ENCODE results near the gene CACNA1E. TPM values are rescaled to one million over a fixed set of nuclear protein-coding genes. Genes with fewer than 3 reads are reported as not detected.
A peak's percentile ranks its signal among the peaks of the same experiment; 100 is the strongest.

The CACNA1E gene
- total RNA-seq, 2 experiments from 2014 or later = not detected

DNA sequence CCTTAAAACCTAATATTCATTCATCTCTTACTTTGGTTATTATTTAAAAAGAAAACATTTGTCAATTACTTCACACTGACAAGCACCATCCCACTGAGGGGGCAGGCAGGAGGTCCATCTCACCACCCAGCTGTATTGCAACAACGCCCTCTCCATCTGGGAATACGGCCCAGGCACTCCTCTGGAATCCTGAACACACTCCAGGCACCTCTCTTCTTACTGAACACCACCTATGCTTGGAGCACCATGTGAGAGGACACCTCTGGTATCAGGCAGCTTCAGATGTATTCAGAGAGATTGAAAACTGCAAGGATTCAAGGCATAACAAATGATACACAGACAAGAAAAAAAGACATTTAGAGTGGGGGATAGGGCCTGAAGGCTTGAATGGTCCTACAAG lies 147.1 kb downstream of the CACNA1E start:
- Histone ChIP-seq H2AFZ (ENCODE audit: low read length) (no peak overlapping the region), H3K36me3 (ENCODE audit: insufficient read depth, low read length) (no peaks in the 10 kb centered on the region), H3K9me3 (ENCODE audit: low read length) (no peaks in the 10 kb centered on the region), H3K9me2 (ENCODE audit: insufficient read depth, low read length) (no peaks in the 10 kb centered on the region), H3K4me2 (ENCODE audit: low read length) (no peak overlapping the region), H3K79me2 (ENCODE audit: insufficient read depth, low read depth, low read length) (no peaks in the 10 kb centered on the region), H3K27ac (ENCODE audit: low read depth, low read length, poor library complexity, severe bottlenecking) (no peak overlapping the region), H4K20me1 (ENCODE audit: insufficient read depth, low read length) (no peaks in the 10 kb centered on the region), H3K4me3 (ENCODE audit: low read depth, low read length, poor library complexity, severe bottlenecking) (no peak overlapping the region), H3K4me1 (ENCODE audit: insufficient read depth, low read length, poor library complexity, severe bottlenecking) (no peaks in the 10 kb centered on the region)
- intact Hi-C loops (cut with micrococcal nuclease; ENCODE audit: unreplicated experiment) = no loop called here
- no peak for DNase-seq (ENCODE audit: low spot score)
- TF ChIP-seq, protein P1, sequence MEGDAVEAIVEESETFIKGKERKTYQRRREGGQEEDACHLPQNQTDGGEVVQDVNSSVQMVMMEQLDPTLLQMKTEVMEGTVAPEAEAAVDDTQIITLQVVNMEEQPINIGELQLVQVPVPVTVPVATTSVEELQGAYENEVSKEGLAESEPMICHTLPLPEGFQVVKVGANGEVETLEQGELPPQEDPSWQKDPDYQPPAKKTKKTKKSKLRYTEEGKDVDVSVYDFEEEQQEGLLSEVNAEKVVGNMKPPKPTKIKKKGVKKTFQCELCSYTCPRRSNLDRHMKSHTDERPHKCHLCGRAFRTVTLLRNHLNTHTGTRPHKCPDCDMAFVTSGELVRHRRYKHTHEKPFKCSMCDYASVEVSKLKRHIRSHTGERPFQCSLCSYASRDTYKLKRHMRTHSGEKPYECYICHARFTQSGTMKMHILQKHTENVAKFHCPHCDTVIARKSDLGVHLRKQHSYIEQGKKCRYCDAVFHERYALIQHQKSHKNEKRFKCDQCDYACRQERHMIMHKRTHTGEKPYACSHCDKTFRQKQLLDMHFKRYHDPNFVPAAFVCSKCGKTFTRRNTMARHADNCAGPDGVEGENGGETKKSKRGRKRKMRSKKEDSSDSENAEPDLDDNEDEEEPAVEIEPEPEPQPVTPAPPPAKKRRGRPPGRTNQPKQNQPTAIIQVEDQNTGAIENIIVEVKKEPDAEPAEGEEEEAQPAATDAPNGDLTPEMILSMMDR (conservative IDR thresholded peaks at IDR 0.05; ENCODE audit: low read length) = no peak
- no peak for TF ChIP-seq EZH2phosphoT487 (IDR thresholded peaks at IDR 0.05; ENCODE audit: borderline replicate concordance, low read depth, low read length)
- CTCF ChIA-PET (ENCODE audit: unreplicated experiment) = no interaction called here
- BruUV-seq (replicated peaks) = no TSS peak
- POLR2A ChIA-PET = no interaction called here

DNA sequence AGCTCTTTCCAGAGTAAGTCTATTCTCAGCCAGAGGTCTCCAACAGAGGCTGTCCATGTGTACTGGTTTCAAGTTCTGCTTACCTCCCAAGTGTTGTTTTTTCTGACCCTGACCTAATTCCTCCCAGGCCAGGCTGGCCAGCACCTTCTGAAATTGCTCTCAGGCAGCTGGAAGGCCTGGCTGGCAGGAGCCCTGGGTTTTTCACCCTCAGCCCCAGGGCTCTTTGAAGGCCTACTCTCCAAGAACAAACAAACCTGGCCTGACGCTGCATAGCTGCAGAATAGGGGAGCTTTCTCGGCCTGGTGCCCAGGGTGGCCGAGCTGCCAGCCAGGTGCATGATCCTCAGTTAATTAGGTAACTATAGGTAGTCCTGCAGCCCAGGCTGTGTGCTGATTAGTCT lies 147.5 kb downstream of the CACNA1E start:
- no peak for DNase-seq (ENCODE audit: low spot score)
- no peak overlapping the region for H3K27ac ChIP-seq (ENCODE audit: low read depth, low read length, poor library complexity, severe bottlenecking)
- H3K4me1 ChIP-seq (ENCODE audit: insufficient read depth, low read length, poor library complexity, severe bottlenecking) = no peaks in the 10 kb centered on the region
- no peaks in the 10 kb centered on the region for H4K20me1 ChIP-seq (ENCODE audit: insufficient read depth, low read length)
- BruUV-seq (replicated peaks) = no TSS peak
- H3K4me3 ChIP-seq (ENCODE audit: low read depth, low read length, poor library complexity, severe bottlenecking) = no peak overlapping the region
- TF ChIP-seq, protein P1 (conservative IDR thresholded peaks at IDR 0.05; ENCODE audit: low read length) = no peak
- TF ChIP-seq EZH2phosphoT487 (IDR thresholded peaks at IDR 0.05; ENCODE audit: borderline replicate concordance, low read depth, low read length) = no peak
- H3K79me2 ChIP-seq (ENCODE audit: insufficient read depth, low read depth, low read length) = no peaks in the 10 kb centered on the region
- H3K36me3 ChIP-seq (ENCODE audit: insufficient read depth, low read length) = no peaks in the 10 kb centered on the region
- CTCF ChIA-PET (ENCODE audit: unreplicated experiment) = no interaction called here
- H3K9me3 ChIP-seq (ENCODE audit: low read length) = no peaks in the 10 kb centered on the region
- no peak overlapping the region for H2AFZ ChIP-seq (ENCODE audit: low read length)
- intact Hi-C loops (cut with micrococcal nuclease; ENCODE audit: unreplicated experiment) = no loop called here
- no peak overlapping the region for H3K4me2 ChIP-seq (ENCODE audit: low read length)
- POLR2A ChIA-PET = no interaction called here
- no peaks in the 10 kb centered on the region for H3K9me2 ChIP-seq (ENCODE audit: insufficient read depth, low read length)

DNA sequence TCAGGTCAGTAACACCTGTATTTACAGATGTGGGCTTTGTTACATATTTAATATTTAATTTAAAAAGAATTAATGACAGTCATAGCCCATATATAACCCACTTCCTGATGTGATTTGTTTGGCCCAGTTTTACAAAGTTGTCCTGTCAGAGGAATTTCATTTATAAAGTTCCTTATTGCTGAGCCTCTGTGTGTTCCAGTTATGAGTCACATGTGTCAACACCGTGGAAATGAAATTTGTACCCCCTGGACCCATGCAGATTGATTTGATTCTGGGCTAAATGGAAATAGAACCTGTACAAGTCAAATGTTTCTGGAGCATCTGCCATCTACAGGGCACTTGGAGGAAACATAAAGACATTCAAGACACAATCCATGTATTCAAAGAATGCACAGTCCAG lies 149.2 kb downstream of the CACNA1E start:
- no peak overlapping the region for H3K27ac ChIP-seq (ENCODE audit: low read depth, low read length, poor library complexity, severe bottlenecking)
- H4K20me1 ChIP-seq (ENCODE audit: insufficient read depth, low read length) = no peaks in the 10 kb centered on the region
- H3K9me2 ChIP-seq (ENCODE audit: insufficient read depth, low read length) = no peaks in the 10 kb centered on the region
- no peaks in the 10 kb centered on the region for H3K4me1 ChIP-seq (ENCODE audit: insufficient read depth, low read length, poor library complexity, severe bottlenecking)
- CTCF ChIA-PET (ENCODE audit: unreplicated experiment) = no interaction called here
- no peak overlapping the region for H3K4me2 ChIP-seq (ENCODE audit: low read length)
- no peak overlapping the region for H2AFZ ChIP-seq (ENCODE audit: low read length)
- intact Hi-C loops (cut with micrococcal nuclease; ENCODE audit: unreplicated experiment) = no loop called here
- POLR2A ChIA-PET = no interaction called here
- H3K79me2 ChIP-seq (ENCODE audit: insufficient read depth, low read depth, low read length) = no peaks in the 10 kb centered on the region
- H3K4me3 ChIP-seq (ENCODE audit: low read depth, low read length, poor library complexity, severe bottlenecking) = no peak overlapping the region
- no peaks in the 10 kb centered on the region for H3K9me3 ChIP-seq (ENCODE audit: low read length)
- no peaks in the 10 kb centered on the region for H3K36me3 ChIP-seq (ENCODE audit: insufficient read depth, low read length)
- TF ChIP-seq EZH2phosphoT487 (IDR thresholded peaks at IDR 0.05; ENCODE audit: borderline replicate concordance, low read depth, low read length) = no peak
- TF ChIP-seq, protein P1 (conservative IDR thresholded peaks at IDR 0.05; ENCODE audit: low read length) = peak; percentile 35
- no peak for DNase-seq (ENCODE audit: low spot score)
- no TSS peak for BruUV-seq (replicated peaks)

All from OCI-LY7 (cell line).